Natural killer cell (primary cell): ENCODE results near the gene FAM184B. TPM values are rescaled to one million over a fixed set of nuclear protein-coding genes. Genes with fewer than 3 reads are reported as not detected.
"Not testable (repeated sequence)": the region's sequence is repeated elsewhere in the genome, so short reads cannot be mapped to it uniquely, and the experiment has no call there.

Experiments used
- ATAC-seq, 3 donors: fragments of 150-1000 bp in 2 of 3; fragments of 200-7000 bp in 1 of 3; cut with Tn5 transposase; 1 replicate in 1 of 3; 2 replicates in 2 of 3; pipeline ENCODE4 v1.10.0; 2021; ENCODE audit warnings: mild to moderate bottlenecking in 2 of 3, moderate library complexity in 2 of 3
- DNase-seq, 2 donors: peaks; one replicate each; pipeline versions ENCODE4 v3.0.0 to v3.0.0-alpha.2; 2013 to 2021; ENCODE audit warnings: mixed read lengths in 1 of 2
- H3K27ac ChIP-seq: one replicate; pipeline ENCODE4 v1.5.1; 2013; ENCODE audit warnings: mild to moderate bottlenecking, low read length
- H3K27me3 ChIP-seq: one replicate; pipeline ENCODE4 v1.6.1; 2013; ENCODE audit warnings: low read length; ENCODE audit not compliant: control insufficient read depth, insufficient read depth
- H3K36me3 ChIP-seq: one replicate; pipeline ENCODE4 v1.6.1; 2013; ENCODE audit warnings: low read length; ENCODE audit not compliant: control insufficient read depth, insufficient read depth
- H3K4me1 ChIP-seq: one replicate; pipeline ENCODE4 v1.6.1; 2013; ENCODE audit warnings: low read length; ENCODE audit not compliant: control insufficient read depth, insufficient read depth
- H3K4me3 ChIP-seq: one replicate; pipeline ENCODE4 v1.5.1; 2013; ENCODE audit warnings: low read length
- H3K9me3 ChIP-seq: one replicate; pipeline ENCODE4 v1.6.1; 2013; ENCODE audit warnings: low read length; ENCODE audit not compliant: control insufficient read depth, insufficient read depth
- H3K27ac Mint-ChIP-seq, 2 donors: one replicate each; pipeline ENCODE4 v1.8.0; 2022; ENCODE audit warnings: mild to moderate bottlenecking in 2 of 2, mixed read lengths in 2 of 2, moderate library complexity in 1 of 2
- H3K27me3 Mint-ChIP-seq, 2 donors: one replicate each; pipeline ENCODE4 v1.8.0; 2022; ENCODE audit warnings: low read depth in 2 of 2, mixed read lengths in 2 of 2
- H3K36me3 Mint-ChIP-seq: one replicate; pipeline ENCODE4 v1.8.0; 2022; ENCODE audit warnings: mixed read lengths
- H3K4me1 Mint-ChIP-seq, 2 donors: one replicate each; pipeline ENCODE4 v1.8.0; 2022; ENCODE audit warnings: mixed read lengths in 2 of 2
- H3K4me3 Mint-ChIP-seq: one replicate; pipeline ENCODE4 v1.8.0; 2022; ENCODE audit warnings: mild to moderate bottlenecking, moderate library complexity, mixed read lengths
- H3K9me3 Mint-ChIP-seq, 2 donors: one replicate each; pipeline ENCODE4 v1.8.0; 2022; ENCODE audit warnings: mixed read lengths in 2 of 2
- WGBS: methylation state at CpG from one replicate; pipeline ENCODE4 v1.1.7; 2013; ENCODE audit warnings: missing lambda C conversion rate; ENCODE audit not compliant: insufficient coverage; 5-methylcytosine and 5-hydroxymethylcytosine counted together
- intact Hi-C: fragments of 100-400 bp; cut with micrococcal nuclease; formaldehyde crosslinking; loops from one replicate; pipeline ENCODE4 v1.14.2; 2022
- total RNA-seq, 4 donors: library from RNA; stranded (reverse); fragments of 120-200 nt in 1 of 4; gene quantifications; one replicate each; pipeline versions ENCODE4 v1.2.3 to v1.2.4, GENCODE V29; 2013 to 2022
- TF ChIP-seq, protein P1 (sequence below): fragments of 200-600 bp; IDR thresholded peaks from one replicate; pipeline ENCODE4 v1.8.0; 2022; ENCODE audit warnings: antibody characterized with exemption

The FAM184B gene
- total RNA-seq, 3 donors from 2014 or later (not counting 1 experiment from before 2014, with no cell fraction given): 0.05 TPM; not detected in 2

DNA sequence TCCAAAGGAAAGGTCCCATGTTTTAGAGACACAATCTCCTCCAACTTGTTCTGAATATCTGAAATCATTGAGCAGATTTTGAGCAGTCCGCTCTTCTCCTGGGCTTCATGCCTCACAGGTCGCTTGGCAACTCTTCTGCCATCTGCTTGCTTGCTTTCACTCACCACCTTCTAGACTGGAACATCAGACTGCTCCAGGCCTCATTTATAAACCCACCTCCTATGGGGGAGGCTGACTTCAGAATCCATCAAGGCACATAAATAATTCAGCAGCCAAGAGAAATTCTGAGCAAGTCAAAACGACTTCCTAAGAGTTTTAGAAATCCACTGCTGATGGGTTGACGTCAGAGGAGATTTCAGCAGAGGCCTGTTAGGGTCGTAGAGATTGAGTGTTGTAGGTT is 64.1 kb downstream of the FAM184B start:
- Histone ChIP-seq H3K27me3 (no peaks in the 10 kb centered on the region), H3K9me3 (no peaks in the 10 kb centered on the region), H3K4me3 (no peak overlapping the region), H3K27ac (no peak overlapping the region), H3K36me3 (no peaks in the 10 kb centered on the region), H3K4me1 (no peaks in the 10 kb centered on the region)
- TF ChIP-seq, protein P1, sequence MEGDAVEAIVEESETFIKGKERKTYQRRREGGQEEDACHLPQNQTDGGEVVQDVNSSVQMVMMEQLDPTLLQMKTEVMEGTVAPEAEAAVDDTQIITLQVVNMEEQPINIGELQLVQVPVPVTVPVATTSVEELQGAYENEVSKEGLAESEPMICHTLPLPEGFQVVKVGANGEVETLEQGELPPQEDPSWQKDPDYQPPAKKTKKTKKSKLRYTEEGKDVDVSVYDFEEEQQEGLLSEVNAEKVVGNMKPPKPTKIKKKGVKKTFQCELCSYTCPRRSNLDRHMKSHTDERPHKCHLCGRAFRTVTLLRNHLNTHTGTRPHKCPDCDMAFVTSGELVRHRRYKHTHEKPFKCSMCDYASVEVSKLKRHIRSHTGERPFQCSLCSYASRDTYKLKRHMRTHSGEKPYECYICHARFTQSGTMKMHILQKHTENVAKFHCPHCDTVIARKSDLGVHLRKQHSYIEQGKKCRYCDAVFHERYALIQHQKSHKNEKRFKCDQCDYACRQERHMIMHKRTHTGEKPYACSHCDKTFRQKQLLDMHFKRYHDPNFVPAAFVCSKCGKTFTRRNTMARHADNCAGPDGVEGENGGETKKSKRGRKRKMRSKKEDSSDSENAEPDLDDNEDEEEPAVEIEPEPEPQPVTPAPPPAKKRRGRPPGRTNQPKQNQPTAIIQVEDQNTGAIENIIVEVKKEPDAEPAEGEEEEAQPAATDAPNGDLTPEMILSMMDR: no peak
- ATAC-seq (no peak), DNase-seq (no peak)
- no peak overlapping the region for H3K4me3 Mint-ChIP-seq
- no peaks in the 10 kb centered on the region for H3K4me1 Mint-ChIP-seq
- no peaks in the 10 kb centered on the region for H3K36me3 Mint-ChIP-seq
- H3K9me3 Mint-ChIP-seq: no peaks in the 10 kb centered on the region
- intact Hi-C loops: no loop called here
- 72% methylated on average over 5 of the region's 5 CpGs for WGBS
- peaks cover 2 to 8% of the 10 kb centered on the region in 2 donors for H3K27me3 Mint-ChIP-seq
- no peak overlapping the region for H3K27ac Mint-ChIP-seq

DNA sequence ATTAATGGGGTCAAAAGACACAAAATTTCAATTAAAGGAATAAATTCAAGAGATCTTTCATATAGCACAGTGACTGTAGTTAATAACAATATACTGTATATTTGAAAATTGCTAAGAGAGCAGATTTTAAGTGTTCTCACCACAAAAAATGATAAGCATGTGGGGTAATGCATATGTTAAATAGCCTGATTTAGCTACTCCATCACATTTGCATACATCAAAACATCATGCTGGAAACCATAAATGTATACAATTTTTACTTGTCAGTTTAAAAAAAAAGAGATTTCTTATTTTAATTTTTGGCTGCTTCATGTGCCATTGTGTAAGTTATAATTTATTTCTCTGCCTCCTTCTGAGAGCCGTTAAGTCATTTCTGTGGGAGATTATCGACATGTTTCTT is 65.9 kb downstream of the FAM184B start:
- Mint-ChIP-seq H3K4me3 (no peak overlapping the region), H3K36me3 (no peaks in the 10 kb centered on the region), H3K4me1 (no peaks in the 10 kb centered on the region), H3K27me3 (peaks cover 4 to 8% of the 10 kb centered on the region in 2 donors), H3K9me3 (no peaks in the 10 kb centered on the region), H3K27ac (no peak overlapping the region)
- no peaks in the 10 kb centered on the region for H3K4me1 ChIP-seq
- H3K27me3 ChIP-seq: no peaks in the 10 kb centered on the region
- intact Hi-C loops: no loop called here
- no peak overlapping the region for H3K4me3 ChIP-seq
- ATAC-seq: no peak
- H3K9me3 ChIP-seq: no peaks in the 10 kb centered on the region
- no CpG with 5 or more reads among the region's 2 CpGs for WGBS
- no peak for DNase-seq
- H3K27ac ChIP-seq: no peak overlapping the region
- H3K36me3 ChIP-seq: no peaks in the 10 kb centered on the region
- TF ChIP-seq, protein P1: no peak

DNA sequence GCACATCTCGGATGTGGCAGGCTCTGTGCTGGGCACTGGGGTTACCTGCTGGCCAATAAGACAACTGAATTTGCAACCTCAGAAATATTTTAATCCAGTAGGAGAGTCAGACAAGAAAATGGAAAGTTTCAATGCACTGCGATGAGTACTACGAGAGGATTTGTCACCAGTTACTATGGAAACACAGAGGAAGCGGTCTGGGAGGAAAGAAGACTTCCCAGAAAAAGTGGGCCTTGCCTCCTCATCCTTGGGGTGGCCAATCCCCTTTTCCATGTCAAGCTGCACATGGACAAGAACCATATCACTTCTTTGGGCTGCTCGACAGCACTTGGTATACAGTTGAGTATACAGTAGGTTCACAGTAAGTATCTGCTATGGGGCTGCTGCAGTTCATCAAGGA is 67.6 kb downstream of the FAM184B start:
- H3K4me1 ChIP-seq: no peaks in the 10 kb centered on the region
- intact Hi-C loops: no loop called here
- no peaks in the 10 kb centered on the region for H3K36me3 Mint-ChIP-seq
- no peak for ATAC-seq
- 94% methylated on average over 5 of the region's 5 CpGs for whole genome bisulfite sequencing
- no peak overlapping the region for H3K4me3 Mint-ChIP-seq
- no peaks in the 10 kb centered on the region for H3K9me3 Mint-ChIP-seq
- H3K27ac ChIP-seq: no peak overlapping the region
- no peaks in the 10 kb centered on the region for H3K4me1 Mint-ChIP-seq
- H3K9me3 ChIP-seq: no peaks in the 10 kb centered on the region
- no peak overlapping the region for H3K27ac Mint-ChIP-seq
- H3K36me3 ChIP-seq: no peaks in the 10 kb centered on the region
- TF ChIP-seq, protein P1: no peak
- H3K27me3 ChIP-seq: no peaks in the 10 kb centered on the region
- H3K27me3 Mint-ChIP-seq: peaks cover 4 to 6% of the 10 kb centered on the region in 2 donors
- DNase-seq: no peak
- H3K4me3 ChIP-seq: no peak overlapping the region

DNA sequence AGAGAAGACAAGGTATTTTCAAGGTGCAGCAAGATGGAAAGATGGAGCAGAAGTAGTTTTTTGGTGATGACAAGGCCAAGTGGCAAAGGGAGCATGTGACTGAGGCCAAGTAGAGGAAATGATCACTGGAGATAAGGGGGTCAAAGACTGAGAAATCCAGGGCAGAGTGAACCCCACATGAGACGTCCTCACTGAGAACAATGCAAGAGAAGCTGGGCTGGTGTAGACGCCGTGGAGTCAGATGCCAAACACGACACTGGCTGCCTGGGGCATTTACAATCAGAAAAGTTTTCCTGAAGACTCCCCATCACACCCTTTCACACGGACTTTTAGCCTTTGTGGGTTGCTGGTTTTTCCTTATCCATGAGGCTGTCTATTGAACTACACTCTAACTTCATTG is 69.3 kb downstream of the FAM184B start:
- DNase-seq (no peak), ATAC-seq (no peak)
- no peaks in the 10 kb centered on the region for H3K9me3 ChIP-seq
- H3K4me1 ChIP-seq: no peaks in the 10 kb centered on the region
- no peaks in the 10 kb centered on the region for H3K9me3 Mint-ChIP-seq
- no peaks in the 10 kb centered on the region for H3K36me3 Mint-ChIP-seq
- WGBS: 83% methylated on average over 5 of the region's 5 CpGs
- TF ChIP-seq, protein P1: no peak
- no peak overlapping the region for H3K27ac Mint-ChIP-seq
- no peaks in the 10 kb centered on the region for H3K27me3 ChIP-seq
- no peaks in the 10 kb centered on the region for H3K4me1 Mint-ChIP-seq
- H3K4me3 ChIP-seq: no peak overlapping the region
- no peak overlapping the region for H3K27ac ChIP-seq
- no peaks in the 10 kb centered on the region for H3K36me3 ChIP-seq
- intact Hi-C loops: no loop called here
- no peak overlapping the region for H3K4me3 Mint-ChIP-seq
- peaks cover 0 to 2% of the 10 kb centered on the region in 2 donors for H3K27me3 Mint-ChIP-seq

DNA sequence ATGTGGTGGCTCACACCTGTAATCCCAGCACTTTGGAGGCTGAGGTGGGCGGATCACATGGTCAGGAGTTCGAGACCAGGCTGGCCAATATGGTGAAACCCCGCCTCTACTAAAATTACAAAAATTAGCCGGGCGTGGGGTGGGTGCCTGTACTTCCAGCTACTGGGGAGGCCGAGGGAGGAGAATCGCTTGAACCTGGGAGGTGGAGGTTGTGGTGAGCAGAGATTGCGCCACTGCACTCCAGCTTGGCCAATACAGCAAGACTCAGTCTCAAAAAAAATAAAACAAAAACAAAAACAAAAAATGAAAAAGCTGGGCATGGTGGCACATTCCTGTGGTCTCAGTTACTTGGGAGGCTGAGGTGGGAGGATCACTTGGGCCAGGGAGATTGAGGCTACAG is 70.2 kb downstream of the FAM184B start:
- H3K36me3 ChIP-seq, H3K27ac Mint-ChIP-seq, H3K9me3 Mint-ChIP-seq, H3K27me3 ChIP-seq, H3K4me3 ChIP-seq, H3K4me3 Mint-ChIP-seq, DNase-seq, ATAC-seq, H3K9me3 ChIP-seq, H3K4me1 ChIP-seq, H3K27ac ChIP-seq, intact Hi-C loops, H3K4me1 Mint-ChIP-seq, H3K36me3 Mint-ChIP-seq, H3K27me3 Mint-ChIP-seq: not testable (repeated sequence)
- 63% methylated on average over 3 of the region's 8 CpGs for WGBS
